KOPT-K1 (cell line): Measurements from ENCODE around the gene PCDH9.

Experiments used
- H3K27ac ChIP-seq: fragments of 200-600 bp; sonication (generic); 2 replicates; pipeline ENCODE4 v1.5.1; 2016; ENCODE audit warnings: antibody characterized with exemption, mild to moderate bottlenecking, low read depth, low read length; ENCODE audit not compliant: poor library complexity, severe bottlenecking
- H3K36me3 ChIP-seq: fragments of 200-600 bp; sonication (generic); 2 replicates; pipeline ENCODE4 v1.5.1; 2017; ENCODE audit warnings: antibody characterized with exemption, mild to moderate bottlenecking, low read length, moderate library complexity; ENCODE audit not compliant: insufficient read depth
- H3K9me3 ChIP-seq: fragments of 200-600 bp; sonication (generic); 2 replicates; pipeline ENCODE4 v1.5.1; 2017; ENCODE audit warnings: antibody characterized with exemption, low read length, mild to moderate bottlenecking; ENCODE audit not compliant: insufficient read depth, poor library complexity, severe bottlenecking

Gene PCDH9

GRCh38 chr13:66532845-66533244 is 697.3 kb downstream of the PCDH9 start:
- no peaks in the 10 kb centered on the region for H3K9me3 ChIP-seq
- H3K36me3 ChIP-seq, result no peaks in the 10 kb centered on the region
- no peak overlapping the region for H3K27ac ChIP-seq

DNA sequence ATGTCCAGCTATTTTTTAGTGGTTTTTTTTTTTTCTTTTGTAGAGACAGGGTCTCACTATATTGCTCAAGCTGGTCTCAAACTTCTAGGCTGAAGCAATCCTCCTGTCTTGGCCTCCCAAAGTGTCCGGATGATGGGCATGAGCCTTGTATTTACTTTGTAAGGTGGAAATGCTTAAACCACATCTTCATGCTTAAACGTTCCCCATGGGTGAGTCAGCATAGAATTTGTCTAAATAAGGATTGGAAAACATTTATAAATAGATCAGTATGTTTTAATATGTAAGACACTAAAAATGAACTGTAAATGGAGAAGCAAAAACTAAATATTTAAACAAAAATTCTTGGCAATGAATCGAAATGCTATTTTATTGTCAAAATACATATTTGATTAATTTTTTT is 698.0 kb downstream of the PCDH9 start:
- H3K9me3 ChIP-seq, result no peaks in the 10 kb centered on the region
- H3K27ac ChIP-seq, result no peak overlapping the region
- H3K36me3 ChIP-seq, result no peaks in the 10 kb centered on the region

DNA sequence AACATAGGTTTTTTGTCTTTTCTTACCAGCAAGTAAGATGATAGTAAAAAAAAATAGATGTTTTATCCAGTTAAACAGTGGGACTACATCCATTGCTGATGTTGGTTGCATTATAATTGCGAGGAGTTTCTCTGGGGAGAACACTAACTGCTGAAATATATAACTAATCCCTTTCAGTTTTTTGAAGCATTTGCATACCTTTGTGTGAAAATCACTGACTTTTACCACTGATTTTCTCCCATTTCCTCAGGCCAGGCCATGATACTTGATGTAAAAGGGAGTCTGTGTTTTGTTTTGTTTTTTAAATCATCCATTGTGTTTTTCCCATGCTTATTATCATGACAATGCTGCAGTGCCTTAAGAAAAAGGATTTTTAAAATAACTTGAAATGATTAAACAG is 699.5 kb downstream of the PCDH9 start:
- H3K9me3 ChIP-seq, result no peaks in the 10 kb centered on the region
- no peak overlapping the region for H3K27ac ChIP-seq

GRCh38 chr13:66530158-66530557 is 700.0 kb downstream of the PCDH9 start:
- Histone ChIP-seq H3K36me3 (no peaks in the 10 kb centered on the region), H3K9me3 (no peaks in the 10 kb centered on the region), H3K27ac (no peak overlapping the region)

More for the DNA sequence above, 699.5 kb downstream of the PCDH9 start:
- no peaks in the 10 kb centered on the region for H3K36me3 ChIP-seq

DNA sequence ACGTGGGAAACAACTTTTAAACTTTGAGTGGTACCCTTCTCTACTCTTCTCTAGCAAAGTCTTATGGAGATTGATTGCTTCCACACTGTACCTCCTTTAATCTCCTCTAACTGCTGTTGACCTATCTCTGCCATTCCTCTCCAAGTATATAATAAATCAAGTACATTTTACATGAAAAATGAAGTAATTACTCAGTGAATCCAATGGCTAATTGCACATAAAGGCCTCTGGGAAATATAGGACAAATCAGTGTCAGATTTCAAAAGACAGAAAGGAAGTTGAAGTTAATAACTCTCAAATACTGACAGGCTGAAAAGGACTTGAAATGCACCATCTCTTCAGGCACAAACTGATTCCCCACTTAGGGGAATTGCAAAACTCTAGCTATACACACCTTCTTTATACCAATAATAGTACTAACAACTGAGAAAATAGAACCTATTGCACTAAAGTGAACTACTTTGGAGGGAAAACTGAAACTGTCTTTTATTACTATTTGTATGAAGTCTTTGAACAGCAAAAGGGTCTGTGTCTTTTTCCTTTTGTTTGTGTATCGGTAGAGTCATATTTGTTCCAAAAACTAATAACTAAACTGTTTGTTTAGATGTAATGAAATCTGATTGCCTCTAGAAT is 701.1 kb downstream of the PCDH9 start:
- H3K36me3 ChIP-seq, result no peaks in the 10 kb centered on the region
- no peak overlapping the region for H3K27ac ChIP-seq
- no peaks in the 10 kb centered on the region for H3K9me3 ChIP-seq

DNA sequence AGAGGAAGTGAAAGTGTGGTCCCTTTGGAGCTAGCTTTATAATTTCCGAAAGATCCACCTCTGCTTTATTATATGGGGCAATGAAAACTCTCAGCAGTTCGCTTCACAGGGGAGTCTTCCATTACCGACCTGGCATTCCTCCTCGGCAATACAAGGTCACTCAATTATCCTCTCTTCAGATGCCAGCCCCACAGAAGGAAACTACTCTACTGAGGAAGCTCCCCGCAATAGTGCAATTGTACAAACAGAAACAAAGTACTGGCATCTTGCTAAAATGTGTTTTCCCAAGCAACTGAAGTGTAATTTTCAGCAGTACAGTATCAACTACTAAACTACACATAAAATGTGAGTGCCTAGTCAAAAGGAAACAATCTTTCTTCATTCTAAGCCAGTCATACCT is 702.0 kb downstream of the PCDH9 start:
- no peaks in the 10 kb centered on the region for H3K36me3 ChIP-seq
- H3K9me3 ChIP-seq, result no peaks in the 10 kb centered on the region
- H3K27ac ChIP-seq, result no peak overlapping the region

DNA sequence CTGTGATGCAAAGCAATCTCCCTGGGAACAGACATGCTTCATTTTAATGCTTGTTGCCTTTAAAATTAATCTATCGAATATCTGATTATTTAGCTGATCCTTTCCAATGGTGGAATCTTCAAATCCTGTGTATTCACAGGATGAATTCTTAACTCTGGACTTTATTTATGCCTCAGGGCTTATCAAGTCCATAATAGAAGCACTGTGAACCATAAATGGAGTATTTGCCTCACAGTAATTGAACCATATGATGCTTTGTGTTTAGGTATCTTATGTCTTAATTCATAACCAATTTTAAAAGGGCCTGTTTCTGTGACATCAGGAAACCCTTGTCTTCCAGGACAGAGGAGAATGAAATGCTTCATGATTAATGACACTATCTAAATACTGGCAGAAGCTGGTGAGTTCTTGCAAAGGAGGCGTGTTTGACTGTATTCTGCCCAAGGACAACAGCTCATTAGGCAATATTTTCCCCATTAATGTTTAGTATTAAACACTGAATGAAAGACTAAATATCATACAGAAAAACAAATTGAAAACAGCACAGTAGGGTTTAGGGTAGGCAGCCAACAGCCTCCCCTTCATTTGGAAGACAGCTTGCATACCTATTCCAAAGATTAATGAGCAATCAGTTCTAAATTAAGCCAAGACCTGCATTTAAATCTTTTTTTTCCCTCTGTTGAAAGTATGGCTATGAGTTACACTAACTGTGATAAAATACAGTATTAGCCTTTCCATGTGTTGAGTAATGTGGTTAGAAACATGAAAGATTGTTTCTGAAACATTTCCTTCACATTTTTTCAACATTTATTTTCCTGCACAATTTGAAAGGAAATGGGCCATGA is 709.4 kb downstream of the PCDH9 start:
- no peak overlapping the region for H3K27ac ChIP-seq
- no peaks in the 10 kb centered on the region for H3K36me3 ChIP-seq
- H3K9me3 ChIP-seq, result no peaks in the 10 kb centered on the region

- H3K9me3 ChIP-seq, result no peaks in the 10 kb centered on the region
- H3K27ac ChIP-seq, result no peak overlapping the region
Measured at GRCh38 chr13:66519259-66519658, 710.9 kb downstream of the PCDH9 start.

DNA sequence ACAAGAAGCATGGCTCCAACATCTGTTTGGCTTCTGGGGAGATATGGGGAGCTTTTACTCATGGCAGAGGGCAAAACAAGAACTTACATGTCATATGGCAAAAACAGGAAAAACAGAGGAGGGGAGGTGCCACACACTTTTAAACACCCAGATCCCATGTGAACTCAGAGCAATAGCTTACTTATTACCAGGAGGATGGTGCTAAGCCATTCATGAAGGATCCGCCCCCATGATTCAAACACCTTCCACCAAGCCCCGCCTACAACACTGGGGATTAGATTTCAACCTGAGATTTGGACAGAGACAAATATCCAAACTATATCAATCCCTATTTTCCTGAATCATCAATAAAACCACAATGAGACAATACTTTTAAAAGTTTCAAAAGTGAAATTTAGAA is 712.1 kb downstream of the PCDH9 start:
- Histone ChIP-seq H3K36me3 (no peaks in the 10 kb centered on the region), H3K27ac (no peak overlapping the region), H3K9me3 (no peaks in the 10 kb centered on the region)

More at GRCh38 chr13:66519259-66519658, 710.9 kb downstream of the PCDH9 start:
- H3K36me3 ChIP-seq, result no peaks in the 10 kb centered on the region

DNA sequence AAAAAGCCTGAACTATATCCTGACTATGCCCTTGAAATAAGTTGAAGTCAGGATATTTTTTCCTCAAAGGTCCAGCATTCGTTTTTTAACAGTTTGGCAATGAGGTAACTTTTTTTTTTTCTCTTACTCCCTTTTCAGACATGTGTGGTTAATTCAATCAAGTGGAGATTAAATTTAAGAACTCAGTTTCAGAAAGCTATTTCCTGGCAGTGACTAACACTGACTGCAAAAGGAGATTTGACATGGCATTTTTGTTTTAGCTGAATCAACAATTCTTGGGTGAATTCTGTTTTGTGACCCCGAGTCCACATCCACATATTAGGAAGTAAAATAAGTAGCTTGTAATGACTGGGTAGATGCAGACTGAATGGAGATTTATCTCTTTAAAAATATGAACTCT is 716.4 kb downstream of the PCDH9 start:
- no peaks in the 10 kb centered on the region for H3K9me3 ChIP-seq
- H3K27ac ChIP-seq, result no peak overlapping the region
- H3K36me3 ChIP-seq, result no peaks in the 10 kb centered on the region

DNA sequence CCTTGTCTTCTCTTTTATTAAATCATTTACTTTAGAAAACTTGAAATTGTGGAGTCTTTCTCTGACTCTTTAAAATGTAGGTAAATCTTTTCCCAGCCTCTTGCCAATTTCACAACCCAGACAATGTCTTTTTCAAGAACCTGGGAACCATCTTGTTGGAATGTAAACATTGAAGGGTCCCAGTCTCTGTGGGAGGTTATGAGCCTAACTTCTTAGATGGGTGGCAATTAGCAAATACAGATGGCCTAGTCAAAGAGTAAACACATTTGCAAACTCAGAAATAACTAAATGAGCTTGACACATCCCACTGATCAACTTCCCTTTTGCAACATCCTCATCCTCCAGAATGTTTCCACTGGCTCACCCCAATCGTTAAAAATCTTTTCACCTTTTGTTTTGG is 721.0 kb downstream of the PCDH9 start:
- no peak overlapping the region for H3K27ac ChIP-seq
- H3K9me3 ChIP-seq, result no peaks in the 10 kb centered on the region
- no peaks in the 10 kb centered on the region for H3K36me3 ChIP-seq

- H3K9me3 ChIP-seq, result no peaks in the 10 kb centered on the region
- no peaks in the 10 kb centered on the region for H3K36me3 ChIP-seq
- no peak overlapping the region for H3K27ac ChIP-seq
Measured at GRCh38 chr13:66508153-66508909, 721.8 kb downstream of the PCDH9 start.

- Histone ChIP-seq H3K9me3 (no peaks in the 10 kb centered on the region), H3K27ac (no peak overlapping the region), H3K36me3 (no peaks in the 10 kb centered on the region)
Measured at GRCh38 chr13:66506979-66507378, 723.2 kb downstream of the PCDH9 start.

GRCh38 chr13:66506051-66506777 is 723.9 kb downstream of the PCDH9 start:
- Histone ChIP-seq H3K27ac (no peak overlapping the region), H3K9me3 (no peaks in the 10 kb centered on the region), H3K36me3 (no peaks in the 10 kb centered on the region)

DNA sequence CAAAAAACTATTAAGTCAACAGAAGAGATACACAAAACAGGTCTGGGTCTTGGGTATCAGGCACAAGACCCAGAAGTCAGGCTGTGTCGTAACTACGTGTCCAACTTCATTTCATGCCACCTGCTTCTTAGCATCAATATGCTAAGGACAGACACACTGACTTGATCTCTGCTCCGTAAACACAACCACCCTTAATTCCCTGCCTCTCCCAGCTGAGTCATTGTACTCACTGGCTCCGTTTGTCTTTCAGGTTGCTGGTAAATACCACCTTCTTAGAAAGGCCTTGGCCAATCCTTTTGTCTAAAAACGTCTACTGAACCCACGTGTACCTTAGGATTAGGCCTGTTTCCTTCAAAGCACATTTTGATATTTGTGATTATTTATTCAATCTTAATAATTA is 726.2 kb downstream of the PCDH9 start:
- Histone ChIP-seq H3K36me3 (no peaks in the 10 kb centered on the region), H3K27ac (no peak overlapping the region), H3K9me3 (no peaks in the 10 kb centered on the region)
